Fibroblast of the conjunctiva (primary cell): ENCODE measurements around the gene PRDM15.

Experiments used
- DNase-seq: peaks from one replicate; pipeline ENCODE4 v3.0.0-alpha.2; 2010; ENCODE audit warnings: low read depth

Gene PRDM15

GRCh38 chr21:41840880-41841279 is 38.3 kb downstream of the PRDM15 start:
- DNase-seq, result no peak

- no peak for DNase-seq
These were observed 39.6 kb downstream of the PRDM15 start for GRCh38 chr21:41839387-41840000.

DNA sequence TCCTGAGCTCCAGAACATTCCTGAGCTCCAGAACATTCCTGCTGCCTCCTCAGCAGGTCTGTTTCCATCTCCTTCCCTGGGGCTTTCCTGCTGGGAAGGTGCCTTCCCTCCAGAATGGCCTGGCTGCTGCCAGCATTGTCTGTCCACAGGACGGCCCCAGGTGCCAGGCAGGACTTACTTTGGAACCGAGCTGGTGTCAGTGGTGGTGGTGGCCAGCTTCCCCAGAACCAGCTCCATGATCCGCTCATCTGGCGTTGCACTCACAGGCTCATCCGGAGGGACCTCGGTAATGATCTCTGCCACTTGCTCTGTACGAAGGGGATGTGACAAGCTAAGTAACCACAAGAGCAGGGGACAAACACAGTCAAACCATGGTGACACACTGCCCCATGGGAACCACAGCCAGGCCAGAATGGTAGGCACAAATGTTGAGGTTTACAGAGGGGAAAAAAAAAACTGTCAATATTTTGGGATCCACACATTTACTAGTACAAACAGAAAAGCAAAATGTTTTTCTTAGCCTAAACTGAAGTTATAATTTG is 41.3 kb downstream of the PRDM15 start:
- DNase-seq, result no peak

GRCh38 chr21:41836166-41837015 is 42.8 kb downstream of the PRDM15 start:
- DNase-seq, result no peak

- DNase-seq, result no peak
These were observed 43.4 kb downstream of the PRDM15 start for GRCh38 chr21:41835711-41836154.

- DNase-seq, result no peak
These were observed 44.0 kb downstream of the PRDM15 start for GRCh38 chr21:41834926-41835663.

DNA sequence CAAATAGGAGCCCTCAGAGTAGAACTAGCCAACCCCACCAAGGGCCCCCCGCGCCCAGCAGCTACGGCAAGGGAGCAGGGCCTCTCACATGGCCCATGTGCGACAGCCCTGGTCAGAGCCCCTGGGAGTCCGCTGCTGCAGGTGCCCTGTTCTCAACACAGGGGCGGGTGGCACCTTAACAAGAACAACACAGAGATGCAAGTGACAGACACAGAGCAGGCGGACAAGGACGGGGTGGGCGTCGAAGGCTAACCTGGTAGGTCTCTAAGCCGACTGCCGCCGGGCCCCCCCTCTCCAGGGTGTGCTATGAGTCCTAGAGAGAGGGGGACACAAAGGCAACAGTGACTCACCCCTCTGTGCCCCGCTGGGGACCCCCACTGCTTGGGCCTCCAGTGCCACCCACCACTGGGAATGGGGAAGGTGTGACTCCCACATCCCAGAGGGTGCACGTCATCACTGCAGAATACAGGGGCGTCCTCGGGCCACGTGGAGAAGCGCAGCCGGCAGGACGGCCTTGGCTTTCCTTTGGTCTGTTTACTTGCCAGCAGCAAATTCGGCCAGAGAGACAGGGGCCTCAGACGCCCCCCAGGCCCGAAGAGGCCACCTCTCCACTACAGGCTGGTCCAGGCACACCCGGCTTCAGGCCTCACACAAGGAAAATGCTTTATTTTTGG is 44.8 kb downstream of the PRDM15 start:
- DNase-seq, result no peak

GRCh38 chr21:41833497-41834115 is 45.5 kb downstream of the PRDM15 start:
- no peak for DNase-seq

- DNase-seq, result no peak
These were observed 46.3 kb downstream of the PRDM15 start for GRCh38 chr21:41832596-41833496.

DNA sequence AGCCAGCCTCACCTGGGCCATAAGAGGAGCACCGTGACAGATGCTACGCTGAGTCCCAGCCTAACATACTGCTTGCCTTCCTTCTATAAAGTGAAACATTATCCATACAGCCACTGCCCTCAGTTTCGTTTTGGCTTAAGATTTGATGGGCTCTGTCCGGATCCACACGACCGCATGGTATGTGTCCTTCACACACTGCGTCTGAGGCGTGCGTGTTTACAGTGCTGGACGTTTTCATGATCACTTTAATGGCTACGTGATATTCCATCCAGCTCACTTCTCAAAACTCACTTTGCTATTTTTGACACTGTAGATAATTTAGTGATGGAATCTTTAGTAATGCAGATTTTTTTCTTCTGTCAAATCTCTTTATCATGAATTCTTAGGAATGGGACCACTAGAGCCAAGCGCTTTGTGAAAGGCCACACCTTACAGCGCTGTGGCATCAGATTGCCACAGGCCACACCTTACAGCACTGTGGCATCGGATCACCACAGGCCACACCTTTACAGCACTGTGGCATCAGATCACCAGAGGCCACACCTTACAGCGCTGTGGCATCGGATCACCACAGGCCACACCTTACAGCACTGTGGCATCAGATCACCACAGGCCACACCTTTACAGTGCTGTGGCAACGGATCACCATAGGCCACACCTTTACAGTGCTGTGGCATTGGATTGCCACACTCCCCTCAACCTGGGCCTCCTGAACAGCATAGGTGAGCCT is 47.1 kb downstream of the PRDM15 start:
- no peak for DNase-seq

- no peak for DNase-seq
These were observed 47.7 kb downstream of the PRDM15 start for GRCh38 chr21:41831453-41831831.

- no peak for DNase-seq
These were observed 48.2 kb downstream of the PRDM15 start for GRCh38 chr21:41830764-41831452.

GRCh38 chr21:41830145-41830707 is 48.9 kb downstream of the PRDM15 start:
- DNase-seq, result no peak

- DNase-seq, result no peak
These were observed 50.2 kb downstream of the PRDM15 start for GRCh38 chr21:41828884-41829360.

GRCh38 chr21:41827951-41828883 is 50.9 kb downstream of the PRDM15 start:
- no peak for DNase-seq

DNA sequence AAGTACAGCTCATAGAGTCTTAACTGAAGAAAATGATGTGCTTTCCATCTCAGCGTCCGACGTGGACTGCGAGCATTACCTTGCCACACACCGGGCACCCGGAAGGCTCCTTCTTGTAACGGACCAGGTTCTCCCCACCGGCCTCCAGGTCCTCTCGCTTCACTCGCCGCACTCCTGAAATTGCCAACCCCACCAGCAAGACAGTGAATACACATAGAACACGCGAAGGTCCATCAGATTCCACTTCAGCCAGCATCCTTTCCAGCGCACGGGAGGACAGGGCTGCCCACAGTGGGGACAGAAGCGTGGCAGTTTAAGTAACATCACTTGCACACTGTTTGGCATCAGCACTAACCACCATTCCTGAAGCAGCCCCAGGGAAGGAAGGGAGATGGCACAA is 53.3 kb downstream of the PRDM15 start:
- DNase-seq, result no peak

DNA sequence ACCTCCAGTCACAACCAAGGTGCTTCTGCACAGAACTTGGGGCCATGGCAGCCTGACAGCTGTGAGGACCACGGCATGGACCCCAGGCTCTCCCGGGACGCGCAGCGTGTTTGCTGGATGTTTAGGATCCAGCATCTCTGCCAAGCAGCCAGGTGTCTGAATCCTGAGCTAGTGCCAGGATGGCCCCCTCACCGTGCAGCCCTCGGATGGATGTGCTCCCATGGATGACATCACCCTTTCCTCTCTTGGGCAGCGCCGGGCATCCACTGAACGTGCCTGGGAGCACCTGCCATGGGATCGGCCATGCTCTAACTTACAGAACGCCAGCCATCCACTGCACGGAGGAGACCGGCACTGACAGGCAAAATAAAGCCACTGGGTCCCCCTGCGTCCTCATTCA is 53.9 kb downstream of the PRDM15 start:
- DNase-seq, result no peak
